HG03139 (cell line): ENCODE measurements around the gene IER3.

ENCODE experiments used
- ATAC-seq: cut with Tn5 transposase; IDR thresholded peaks from one replicate; pipeline ENCODE4 v1.9.1; 2021; ENCODE audit not compliant: unreplicated experiment

IER3 gene

DNA sequence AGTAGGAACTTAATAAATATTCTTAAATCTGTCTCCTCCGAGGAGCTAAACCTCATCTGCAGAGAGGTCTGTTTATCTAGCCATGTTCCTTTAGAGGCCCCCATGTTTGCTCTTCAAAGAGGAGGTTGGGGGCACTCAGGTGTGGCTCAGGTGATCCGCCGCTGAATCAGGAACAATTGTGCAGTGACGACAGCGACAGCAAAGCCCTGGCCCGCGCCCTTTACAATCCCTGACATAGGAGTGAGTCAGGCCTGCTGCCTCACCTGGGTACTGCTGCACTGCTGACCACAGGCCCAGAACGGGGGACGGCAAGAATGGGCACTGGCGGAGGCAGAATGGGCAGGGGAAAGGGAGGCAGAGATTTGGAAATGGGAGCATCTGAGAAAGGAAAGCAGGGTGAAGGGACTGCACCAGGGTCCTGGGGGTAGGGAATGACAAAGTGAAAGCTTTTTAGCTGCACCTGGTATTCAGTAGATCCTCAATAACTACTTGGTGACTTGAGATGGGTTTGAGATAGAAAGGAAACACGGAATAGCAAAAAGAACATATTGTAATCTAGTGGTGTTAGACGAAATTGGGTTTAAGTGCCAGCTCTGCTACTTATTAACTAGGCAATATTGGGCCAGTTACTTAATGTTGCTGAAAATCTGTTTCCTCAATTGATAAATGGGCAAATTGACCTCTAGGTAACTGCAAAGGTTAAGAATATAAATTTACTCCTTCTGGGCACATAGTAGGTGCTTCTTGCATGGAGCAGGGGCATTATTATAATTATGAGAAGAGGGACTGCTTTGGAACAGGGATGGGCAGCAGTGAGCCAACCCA is 5.4 kb upstream of the IER3 start:
- ATAC-seq = no peak

DNA sequence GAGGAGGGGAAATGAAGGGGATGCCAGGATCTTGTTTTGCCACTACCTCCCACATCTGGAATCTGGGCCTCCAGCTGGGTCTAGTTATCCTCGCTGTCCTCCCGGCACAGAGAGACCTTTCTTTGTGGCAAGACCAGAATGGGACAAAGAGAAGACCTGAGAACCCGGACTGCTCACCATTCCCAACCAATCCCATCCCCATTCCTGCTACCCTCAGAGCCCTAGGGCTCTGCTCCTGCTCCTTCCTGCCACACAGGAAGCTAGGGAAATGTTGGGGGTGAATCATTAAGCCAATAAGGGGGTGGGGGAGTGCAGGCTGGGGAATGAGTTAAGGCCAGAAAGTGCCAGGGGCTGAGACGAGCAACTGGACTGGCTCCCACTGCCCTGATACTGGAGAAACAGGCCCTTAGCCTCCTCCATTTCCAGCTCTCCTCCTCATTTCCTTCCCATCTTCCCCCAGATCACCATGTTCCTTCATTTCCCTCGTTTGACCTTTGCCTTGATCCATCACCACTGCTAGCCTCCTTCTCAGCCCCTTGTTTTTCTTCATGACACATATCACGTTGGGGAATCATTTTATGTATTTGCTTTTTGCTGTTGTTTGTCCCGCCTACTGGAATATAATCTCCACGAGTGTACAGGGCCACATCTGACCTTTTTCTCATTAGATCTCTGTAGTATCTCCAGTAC is 4.6 kb upstream of the IER3 start:
- no peak for ATAC-seq

DNA sequence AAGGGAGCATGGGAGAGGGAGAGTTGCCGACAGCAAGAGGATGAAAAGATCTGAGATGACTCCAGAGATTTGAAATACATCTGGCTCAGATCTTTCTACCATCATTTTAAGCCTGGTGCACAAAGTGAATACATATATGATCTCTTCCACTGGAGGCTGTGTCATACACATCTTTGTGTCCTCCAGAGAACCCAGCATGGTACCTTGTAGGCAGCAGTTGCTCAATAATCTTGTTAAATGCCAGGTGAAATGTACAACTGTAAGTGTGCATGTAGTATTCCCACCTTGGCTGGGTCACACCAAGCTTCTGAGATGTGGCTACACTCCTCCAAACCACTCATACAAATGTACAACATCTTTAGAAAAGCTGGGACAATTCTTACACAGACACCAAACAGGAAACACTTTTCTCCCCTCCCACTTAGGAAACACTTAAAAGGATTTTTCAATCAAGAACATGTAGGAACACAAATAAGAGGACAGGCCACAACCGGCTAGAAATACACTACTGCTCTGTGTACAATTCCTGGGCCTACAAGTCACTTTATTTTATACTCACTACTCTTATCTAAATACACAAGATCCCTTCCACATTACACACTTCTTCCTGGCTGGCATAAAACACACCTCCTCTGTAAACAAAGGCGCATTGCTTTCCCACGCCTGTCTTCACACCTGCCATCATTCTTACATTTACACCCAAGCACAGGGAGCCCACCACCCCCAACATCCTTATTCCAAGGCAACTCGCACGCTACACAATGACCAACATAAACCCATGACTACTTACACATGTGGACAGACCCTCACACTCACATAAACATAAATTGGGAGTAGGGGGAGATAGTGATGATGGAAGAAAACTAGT is 3.8 kb upstream of the IER3 start:
- ATAC-seq = no peak

DNA sequence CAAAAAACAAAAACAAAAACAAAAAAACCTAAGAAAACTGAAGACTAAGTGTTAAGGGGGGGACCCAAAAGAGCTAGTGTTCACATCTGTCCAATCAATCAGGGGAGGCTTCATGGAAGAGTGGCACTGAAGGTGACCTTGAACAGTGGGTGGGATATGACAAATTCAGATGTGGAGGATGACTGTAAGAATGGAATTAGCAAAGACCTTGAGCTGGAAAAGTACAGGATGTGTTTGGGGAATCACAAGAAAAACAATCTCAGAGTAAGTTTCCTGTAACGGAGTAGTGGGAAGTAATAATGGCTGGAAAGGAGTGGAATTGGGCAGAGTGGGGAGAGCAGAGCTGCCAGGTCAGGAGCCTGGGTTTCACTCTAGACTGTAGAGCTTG is 2.9 kb upstream of the IER3 start:
- no peak for ATAC-seq

DNA sequence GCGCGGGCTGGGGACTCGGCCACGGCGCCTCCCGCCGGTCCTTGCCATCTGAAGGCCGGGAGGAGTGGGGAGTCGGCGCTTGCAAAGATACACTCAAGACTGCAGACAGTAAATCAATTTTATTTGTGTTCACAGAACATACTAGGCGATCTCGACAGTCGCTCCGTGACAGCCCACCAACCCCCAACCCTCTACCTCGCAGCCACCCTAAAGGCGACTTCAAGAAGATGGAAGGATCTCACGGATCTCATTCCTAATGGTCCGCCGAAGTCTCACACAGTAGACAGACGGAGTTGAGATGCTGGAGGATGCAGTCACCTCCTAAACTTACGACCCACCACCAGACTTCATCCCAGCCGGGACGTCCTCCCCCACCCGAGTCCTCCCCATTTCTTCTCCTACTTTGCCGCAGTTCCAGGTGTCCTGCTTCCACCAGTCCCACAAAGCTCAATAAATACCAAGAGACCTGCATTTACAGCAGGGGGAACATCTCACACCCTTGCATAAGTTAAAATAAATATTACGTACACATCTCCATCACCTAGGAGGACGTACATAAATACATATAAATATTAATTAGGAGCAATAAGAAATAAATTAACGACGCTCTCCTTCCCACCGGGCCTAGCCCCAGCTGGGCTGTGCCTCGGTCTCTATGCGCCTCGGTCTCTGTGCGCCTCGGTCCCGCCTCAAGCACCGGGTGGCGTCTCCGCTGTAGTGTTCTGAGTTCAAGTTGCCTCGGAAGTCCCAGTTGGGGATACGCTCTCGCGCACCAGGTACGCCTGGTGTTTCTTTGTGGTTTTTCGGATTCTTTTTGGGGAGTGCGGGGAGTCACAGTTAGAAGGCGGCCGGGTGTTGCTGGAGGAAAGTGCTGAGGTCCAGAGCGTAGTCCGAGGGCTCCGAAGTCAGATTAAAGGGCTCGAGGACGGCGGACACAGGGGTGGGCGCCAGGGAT is 971 bp downstream of the IER3 start:
- no peak for ATAC-seq

DNA sequence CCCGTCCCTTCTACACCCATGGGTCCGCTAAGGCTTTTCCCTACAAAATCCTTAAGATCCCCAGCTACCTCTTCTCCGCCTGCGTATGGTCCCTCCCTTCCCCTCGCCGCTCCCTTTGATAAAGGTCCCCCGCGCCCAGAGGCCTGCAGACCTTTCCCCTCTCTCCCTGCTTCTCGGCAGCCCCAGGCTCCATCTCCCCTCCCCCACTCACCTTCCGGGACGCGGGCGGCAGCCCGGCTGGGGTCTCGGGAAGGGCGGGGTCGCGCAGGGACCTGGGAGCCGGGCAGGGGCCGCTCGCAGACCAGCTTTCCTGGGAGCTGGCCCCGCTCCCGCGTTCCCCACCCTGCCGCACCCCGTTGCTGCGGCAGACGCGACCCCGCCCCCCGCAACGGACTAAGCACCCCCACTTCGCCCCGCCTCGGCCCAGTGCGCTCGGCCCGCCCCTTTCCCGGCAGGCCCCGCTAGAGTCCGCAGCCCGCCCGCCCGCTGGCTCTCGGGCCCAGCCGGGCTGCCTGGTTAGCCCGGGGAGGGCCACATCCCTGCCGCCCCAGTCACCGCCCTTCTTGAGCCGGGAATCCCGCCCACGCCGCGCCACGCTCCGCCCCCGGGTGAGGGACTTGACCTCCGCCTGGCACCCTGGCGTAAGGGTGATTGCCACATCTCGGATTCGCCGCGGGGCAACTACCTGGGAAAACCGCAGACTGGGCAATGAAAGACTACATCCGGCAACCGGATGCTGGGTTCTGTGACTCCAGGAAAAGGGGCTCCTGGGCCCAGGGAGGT is 1.8 kb downstream of the IER3 start, which contains the start of gene FLOT1:
FLOT1 (minus strand) TSS at position 372 of the 783 bp plus-strand sequence. CDS start 498 bp downstream, outside the sequence.
- ATAC-seq = peak; percentile 52

DNA sequence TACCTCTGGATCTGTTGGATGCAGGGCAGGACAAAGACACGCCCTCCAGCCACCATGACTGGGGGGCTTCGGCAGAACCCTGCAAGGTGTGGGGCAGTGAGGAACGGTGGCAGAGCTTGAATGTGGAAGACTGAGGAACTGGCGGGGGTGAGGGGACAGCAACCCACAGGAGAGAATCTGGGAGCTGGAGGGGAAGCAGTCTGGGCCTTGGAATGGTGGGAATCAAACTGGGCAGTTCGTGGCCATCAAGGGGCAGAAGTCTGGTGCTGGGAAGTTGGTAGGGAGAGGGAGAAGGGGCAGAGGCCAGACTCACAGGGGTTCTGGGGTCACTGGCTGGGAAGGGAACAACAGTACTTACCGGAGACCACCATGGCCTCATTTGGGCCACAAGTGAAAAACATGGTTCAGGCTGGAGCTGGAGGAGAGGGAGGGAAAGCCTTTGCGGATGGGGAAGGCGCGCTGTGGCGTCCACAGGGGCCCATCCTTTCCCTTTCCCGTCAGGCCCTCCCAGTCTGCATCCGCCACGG is 2.5 kb downstream of the IER3 start:
- no peak for ATAC-seq

DNA sequence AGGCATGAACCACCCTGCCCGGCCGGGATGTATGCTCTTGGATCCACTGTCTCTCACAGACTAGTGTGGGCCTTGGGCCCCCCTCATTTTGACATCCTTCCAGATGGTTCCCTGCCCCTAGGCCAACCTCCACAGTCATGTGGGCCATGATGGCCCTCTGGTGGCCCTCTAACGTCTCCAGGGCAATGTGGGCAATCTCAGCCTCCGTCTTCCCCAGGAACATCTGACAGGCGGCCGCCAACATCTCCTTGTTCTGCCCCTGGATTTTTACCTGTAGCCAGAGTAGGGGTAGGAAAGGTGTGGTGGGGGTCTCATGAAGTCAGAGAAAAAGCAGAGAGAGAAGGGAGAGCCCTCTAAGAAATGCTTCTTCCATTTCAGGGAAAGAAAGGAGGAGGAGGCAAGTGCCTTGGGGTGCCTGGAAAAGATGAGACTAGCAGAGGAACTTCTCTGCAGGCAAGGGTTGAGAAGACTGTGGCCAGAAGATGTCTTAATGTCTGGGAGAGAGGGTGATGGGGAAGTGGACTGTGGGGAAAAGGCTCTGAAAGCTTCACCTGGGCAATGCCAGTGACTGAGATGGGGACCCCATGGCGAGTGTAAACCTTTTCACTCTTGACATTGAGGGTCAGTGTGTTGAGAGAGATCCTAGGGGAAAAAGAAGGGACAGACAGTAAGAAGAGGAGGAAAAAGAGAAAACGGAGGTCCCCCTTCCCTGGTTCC is 3.1 kb downstream of the IER3 start:
- ATAC-seq = no peak

DNA sequence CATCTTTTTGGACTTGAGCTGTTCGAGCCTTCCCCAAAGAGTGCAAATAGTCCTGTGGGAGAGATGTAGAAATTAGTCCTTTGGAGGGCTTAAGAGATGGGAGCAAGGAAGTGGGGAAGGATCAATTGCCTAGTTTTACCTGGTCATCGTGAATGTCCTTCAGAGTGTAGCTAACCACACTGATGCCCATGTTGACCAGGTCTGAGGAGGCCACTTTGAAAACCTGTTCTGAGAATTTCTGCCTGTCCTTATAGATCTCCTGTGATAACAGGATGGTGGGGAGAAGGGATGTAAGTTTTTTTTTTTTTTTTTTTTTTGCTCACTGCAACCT is 3.8 kb downstream of the IER3 start:
- ATAC-seq = no peak

DNA sequence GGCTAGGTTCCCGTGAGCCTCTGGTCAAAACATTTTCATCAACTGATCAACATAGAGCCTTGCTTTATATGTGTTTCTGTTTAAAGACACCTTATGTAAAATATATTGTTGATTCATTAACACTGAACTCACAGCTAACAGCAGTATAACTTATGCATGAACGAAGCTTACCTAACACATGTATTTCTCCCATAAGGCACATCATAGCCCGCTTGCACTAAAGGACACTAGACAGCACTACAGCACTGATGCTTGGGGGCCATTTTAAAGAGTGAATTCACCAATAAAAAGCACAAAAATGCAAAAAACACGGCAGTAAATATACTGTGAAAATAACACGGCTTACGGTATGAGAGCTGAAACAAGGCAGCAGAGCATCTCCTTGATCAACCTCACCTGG is 5.8 kb downstream of the IER3 start:
- no peak for ATAC-seq

DNA sequence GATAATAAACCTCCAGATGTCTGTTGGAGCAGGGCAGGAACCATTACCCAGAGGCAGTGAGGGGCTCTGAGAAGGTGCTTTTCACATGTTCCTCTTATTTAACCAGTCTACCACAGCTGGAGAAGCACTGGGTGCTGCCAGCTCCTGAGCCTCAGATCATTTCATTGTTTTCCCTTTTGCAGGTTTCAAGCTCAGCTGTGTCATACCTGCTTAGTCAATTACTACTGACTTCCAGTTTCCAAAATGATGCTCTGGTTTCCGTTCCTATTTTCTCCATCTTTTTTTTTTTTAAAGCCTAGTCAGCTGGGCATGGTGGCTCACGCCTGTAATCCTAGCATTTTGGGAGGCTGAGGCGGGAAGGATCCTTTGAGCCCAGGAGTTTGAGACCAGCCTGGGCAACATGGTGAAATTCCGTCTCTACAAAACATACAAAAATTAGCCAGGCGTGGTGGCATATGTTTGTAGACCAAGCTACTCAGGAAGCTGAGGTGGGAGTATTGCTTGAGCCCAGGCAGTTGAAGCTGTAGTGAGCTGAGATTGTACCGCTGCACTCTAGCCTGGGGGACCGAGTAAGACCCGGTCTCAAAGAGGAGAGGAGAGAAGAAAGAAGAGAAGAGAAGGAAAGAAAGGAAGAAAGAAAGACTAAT is 8.6 kb downstream of the IER3 start:
- no peak for ATAC-seq

DNA sequence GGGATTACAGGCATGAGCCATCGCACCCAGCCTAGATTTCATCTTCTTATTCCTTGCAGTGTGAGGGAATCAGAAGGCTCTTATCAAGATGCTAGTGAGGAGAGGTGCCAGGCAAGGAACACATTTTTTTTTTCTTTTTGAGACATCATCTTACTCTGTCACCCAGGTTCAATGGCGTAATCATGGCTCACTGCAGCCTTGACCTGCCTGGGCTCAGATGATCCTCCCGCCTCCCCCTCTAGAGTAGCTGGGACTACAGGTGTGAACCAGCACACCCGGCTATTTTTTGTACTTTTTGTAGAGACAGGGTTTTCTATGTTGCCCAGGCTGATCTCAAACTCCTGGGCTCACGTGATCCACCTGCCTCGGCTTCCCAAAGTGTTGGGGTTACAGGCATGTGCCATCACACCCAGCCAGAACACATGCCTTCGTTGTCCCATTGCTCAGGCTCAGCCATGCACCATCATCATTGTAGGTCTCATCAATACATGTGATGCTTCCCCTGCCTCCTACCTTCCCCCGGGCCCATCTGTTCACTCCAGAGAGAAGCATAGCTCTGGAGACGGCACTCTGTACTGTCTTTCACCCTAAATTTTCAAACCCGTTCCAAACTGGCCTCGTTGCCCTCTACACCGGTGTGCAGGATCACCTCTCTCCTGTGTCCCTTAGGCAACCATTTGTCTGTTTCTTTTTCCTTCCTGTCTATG is 12.0 kb downstream of the IER3 start:
- no peak for ATAC-seq

DNA sequence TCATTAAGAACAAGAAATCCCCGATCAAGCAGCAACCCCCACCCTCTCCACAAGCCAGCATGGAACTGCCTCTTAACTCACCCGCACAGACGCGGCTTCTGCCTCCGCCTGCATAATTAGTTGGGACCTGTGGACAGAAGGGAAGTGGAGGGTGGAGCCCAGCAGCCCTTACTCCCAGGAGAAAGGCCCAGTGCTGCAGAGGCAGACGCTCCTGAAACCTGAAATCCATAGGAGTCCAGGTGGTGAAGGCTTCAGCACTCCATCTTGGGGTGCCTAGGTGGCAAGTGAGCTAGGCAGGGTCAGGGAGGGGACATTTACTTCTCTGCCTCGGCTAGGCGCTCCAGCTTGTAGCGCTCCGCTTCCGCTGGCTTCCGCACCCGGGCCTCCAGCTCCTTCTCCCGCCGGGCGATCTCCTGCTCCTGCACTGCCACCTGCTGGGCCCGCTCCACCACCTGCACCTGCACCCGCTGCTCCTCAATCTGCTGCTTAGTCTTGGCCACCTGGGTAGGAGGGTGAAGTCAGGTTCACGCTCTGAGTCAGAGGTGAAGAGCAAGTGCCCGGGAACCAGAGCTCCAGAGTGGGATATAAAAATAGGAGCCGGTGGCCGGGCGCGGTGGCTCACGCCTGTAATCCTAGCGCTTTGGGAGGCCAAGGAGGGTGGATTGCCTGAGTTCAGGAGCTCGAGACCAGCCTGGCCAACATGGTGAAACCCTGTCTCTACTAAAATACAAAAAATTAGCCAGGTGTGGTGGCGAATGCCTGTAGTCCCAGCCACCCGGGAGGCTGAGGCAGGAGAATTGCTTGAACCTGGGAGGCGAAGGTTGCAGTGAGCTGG is 13.5 kb downstream of the IER3 start:
- ATAC-seq = no peak

DNA sequence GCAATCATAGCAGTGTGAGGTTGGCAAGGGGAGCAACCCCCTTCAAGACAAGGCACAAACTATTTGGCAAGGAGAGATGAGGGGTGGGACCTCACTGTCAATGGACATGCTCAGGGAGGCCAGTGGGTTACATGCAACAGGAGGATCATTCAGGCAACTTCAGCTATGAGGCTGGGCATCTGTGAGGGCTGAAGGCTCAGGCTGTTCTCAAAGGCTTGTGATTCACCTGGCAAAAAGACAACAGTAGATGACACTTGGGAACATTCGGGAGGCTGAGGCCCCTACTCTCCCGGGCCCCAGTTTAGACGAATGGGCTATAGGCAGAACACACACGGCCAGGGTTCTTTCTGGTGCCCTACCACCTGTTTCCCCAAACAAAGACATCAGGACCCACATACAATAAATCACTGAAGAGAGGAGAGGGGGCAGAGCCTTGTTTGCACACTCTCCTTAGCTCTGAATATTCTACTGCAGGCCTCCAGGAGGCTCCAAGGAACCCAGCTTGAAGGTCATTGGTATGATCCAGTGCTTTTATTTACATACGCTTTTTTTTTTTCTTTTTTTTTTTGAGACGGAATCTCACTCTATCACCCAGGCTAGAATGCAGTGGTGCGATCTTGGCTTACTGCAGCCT is 16.3 kb downstream of the IER3 start:
- no peak for ATAC-seq

DNA sequence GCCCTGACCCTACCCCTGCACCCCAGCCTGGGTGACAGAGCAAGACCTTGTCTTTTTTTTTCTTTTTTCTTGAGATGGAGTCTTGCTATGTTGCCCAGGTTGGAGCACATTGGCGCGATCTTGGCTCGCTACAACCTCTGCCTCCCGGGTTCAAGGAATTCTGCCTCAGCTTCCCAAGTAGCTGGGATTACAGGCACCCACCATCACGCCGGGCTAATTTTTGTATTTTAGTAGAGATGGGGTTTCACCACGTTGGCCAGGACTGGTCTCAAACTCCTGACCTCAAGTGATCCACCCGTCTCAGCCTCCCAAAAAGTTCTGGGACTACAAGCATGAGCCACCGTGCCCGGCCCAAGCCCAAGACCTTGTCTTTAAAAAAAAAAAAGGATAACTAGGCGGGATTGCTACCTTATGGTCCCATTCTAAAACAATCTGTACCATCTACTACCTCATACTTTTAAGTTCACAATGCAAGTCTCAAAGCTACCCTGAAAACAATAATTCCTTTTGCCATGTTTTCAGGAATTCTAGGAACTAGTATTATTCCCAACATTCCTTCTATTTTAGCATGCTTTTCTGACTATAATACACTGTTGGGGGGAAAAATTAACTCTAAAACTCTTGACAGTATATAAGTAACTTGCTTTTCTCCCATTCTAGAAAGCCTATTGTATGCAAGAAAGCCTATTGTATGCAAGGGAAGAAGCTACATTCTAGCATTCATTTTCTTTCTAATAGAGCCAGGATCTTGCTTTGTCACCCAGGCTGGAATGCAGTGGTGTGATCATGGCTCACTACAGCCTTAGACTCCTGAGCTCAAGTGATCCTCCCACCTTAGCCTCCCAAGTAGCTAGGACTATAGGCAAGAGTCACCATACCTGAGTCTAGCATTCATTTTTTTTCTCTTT is 17.6 kb downstream of the IER3 start:
- no peak for ATAC-seq
